ENCODE results near the gene USP17L25. TPM values are rescaled to one million over a fixed set of nuclear protein-coding genes. Genes with fewer than 3 reads are reported as not detected.
"Not testable (repeated sequence)": the region's sequence is repeated elsewhere in the genome, so short reads cannot be mapped to it uniquely, and the experiment has no call there.

Gene USP17L25
- total and polyA plus RNA-seq, 2 of the 8 experiments (the other 6 are each of a cell fraction or from before 2014, with no cell fraction given): not detected

DNA sequence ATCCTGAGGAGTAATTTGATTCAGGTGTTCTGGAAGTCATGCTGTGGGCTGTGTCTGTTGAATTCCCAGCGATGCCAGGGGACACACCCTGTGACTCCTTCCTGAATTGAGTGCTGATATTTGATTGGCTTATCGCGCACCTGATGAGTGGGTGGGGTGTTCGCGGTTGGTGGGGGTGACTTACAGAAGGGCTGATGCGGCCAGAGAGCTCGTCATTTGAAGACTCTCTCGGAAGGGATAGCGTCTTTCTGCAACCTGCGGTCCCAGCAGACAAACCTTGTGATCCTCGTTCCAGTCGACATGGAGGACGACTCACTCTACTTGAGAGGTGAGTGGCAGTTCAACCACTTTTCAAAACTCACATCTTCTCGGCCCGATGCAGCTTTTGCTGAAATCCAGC is 9.4 kb downstream of the USP17L25 start, which contains the start of gene USP17L5:
USP17L5 (plus strand) TSS at position 301 of the 400 bp plus-strand sequence; CDS start at position 301, 0 bp downstream.
- H3K4ac ChIP-seq (replicated peaks; ENCODE audit: insufficient read length, low read depth, low read length); H4K8ac ChIP-seq (ENCODE audit: extremely low read depth, insufficient read depth, low read length); H2AK5ac ChIP-seq (ENCODE audit: low read depth, low read length); FAIRE-seq; H3K56ac ChIP-seq (replicated peaks; ENCODE audit: insufficient read length, low read depth, low read length); POLR2A ChIA-PET (ENCODE audit: partially characterized antibody); H3K4me1 ChIP-seq (replicated peaks in 1 of 4; ENCODE audit: control insufficient read depth in 3 of 4, insufficient read depth in 4 of 4, low read length in 3 of 4); H3K27ac ChIP-seq (ENCODE audit: low read depth, low read length); H3K9ac ChIP-seq (replicated peaks in 1 of 4; ENCODE audit: extremely low read depth in 1 of 4, low read depth in 3 of 4, low read length in 3 of 4); H3K27me3 ChIP-seq (replicated peaks in 1 of 4; ENCODE audit: control insufficient read depth in 3 of 4, extremely low read depth in 1 of 4, insufficient read depth in 3 of 4, low read length in 3 of 4); CTCF ChIA-PET (ENCODE audit: partially characterized antibody); H3K36me3 ChIP-seq (ENCODE audit: control insufficient read depth in 2 of 4, insufficient read depth in 4 of 4, low read length in 3 of 4); H4K20me1 ChIP-seq (replicated peaks in 1 of 2; ENCODE audit: control insufficient read depth in 1 of 2, insufficient read depth in 2 of 2, low read length in 2 of 2); H4K91ac ChIP-seq (replicated peaks; ENCODE audit: insufficient read length, low read length); H2BK20ac ChIP-seq (ENCODE audit: low read length); H3K79me2 ChIP-seq (ENCODE audit: control insufficient read depth in 1 of 2, insufficient read depth in 2 of 2, low read length in 2 of 2); H3K9me3 ChIP-seq (ENCODE audit: insufficient read depth in 2 of 2, low read depth in 1 of 2, low read length in 1 of 2); H2BK120ac ChIP-seq (replicated peaks; ENCODE audit: low read depth, low read length); H2BK12ac ChIP-seq (ENCODE audit: low read depth, low read length); H4K5ac ChIP-seq (ENCODE audit: insufficient read length, low read depth, low read length); H2AFZ ChIP-seq (ENCODE audit: low read length); H3K79me1 ChIP-seq (ENCODE audit: low read depth, low read length); H3K4me3 ChIP-seq (ENCODE audit: extremely low read depth in 1 of 4, insufficient read depth in 2 of 4, low read depth in 3 of 4, low read length in 4 of 4); H3K4me2 ChIP-seq (ENCODE audit: insufficient read depth in 1 of 2, low read depth in 2 of 2, low read length in 2 of 2); H3K14ac ChIP-seq (ENCODE audit: insufficient read length); H3K18ac ChIP-seq (ENCODE audit: extremely low read depth, low read length); DNase-seq (ENCODE audit: low read depth in 1 of 2, low spot score in 2 of 2); H3K23ac ChIP-seq (ENCODE audit: insufficient read length); H2BK5ac ChIP-seq (ENCODE audit: low read depth, low read length); H2BK15ac ChIP-seq (ENCODE audit: low read length); H3K23me2 ChIP-seq (ENCODE audit: low read depth, low read length): not testable (repeated sequence)
- no CpG with 5 or more reads among the region's 15 CpGs for WGBS, 2 experiments (ENCODE audit: extremely low coverage in 1 of 2, insufficient coverage in 1 of 2, insufficient read length in 1 of 2, insufficient replicate concordance in 2 of 2, low coverage in 1 of 2, low lambda C conversion rate in 2 of 2, missing lambda C conversion rate in 1 of 2)

DNA sequence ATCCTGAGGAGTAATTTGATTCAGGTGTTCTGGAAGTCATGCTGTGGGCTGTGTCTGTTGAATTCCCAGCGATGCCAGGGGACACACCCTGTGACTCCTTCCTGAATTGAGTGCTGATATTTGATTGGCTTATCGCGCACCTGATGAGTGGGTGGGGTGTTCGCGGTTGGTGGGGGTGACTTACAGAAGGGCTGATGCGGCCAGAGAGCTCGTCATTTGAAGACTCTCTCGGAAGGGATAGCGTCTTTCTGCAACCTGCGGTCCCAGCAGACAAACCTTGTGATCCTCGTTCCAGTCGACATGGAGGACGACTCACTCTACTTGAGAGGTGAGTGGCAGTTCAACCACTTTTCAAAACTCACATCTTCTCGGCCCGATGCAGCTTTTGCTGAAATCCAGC is 14.1 kb downstream of the USP17L25 start, which contains the start of gene USP17L27:
USP17L27 (plus strand) TSS at position 301 of the 400 bp plus-strand sequence; CDS start at position 301, 0 bp downstream.
- not testable (repeated sequence) for H3K4me1 ChIP-seq (replicated peaks in 1 of 4; ENCODE audit: control insufficient read depth in 3 of 4, insufficient read depth in 4 of 4, low read length in 3 of 4)

More for the DNA sequence above, 14.1 kb downstream of the USP17L25 start, which contains the start of gene USP17L27:
- no CpG with 5 or more reads among the region's 15 CpGs for WGBS, 2 experiments (ENCODE audit: extremely low coverage in 1 of 2, insufficient coverage in 1 of 2, insufficient read length in 1 of 2, insufficient replicate concordance in 2 of 2, low coverage in 1 of 2, low lambda C conversion rate in 2 of 2, missing lambda C conversion rate in 1 of 2)
- H2BK12ac ChIP-seq (ENCODE audit: low read depth, low read length); H3K79me2 ChIP-seq (ENCODE audit: control insufficient read depth in 1 of 2, insufficient read depth in 2 of 2, low read length in 2 of 2); H3K56ac ChIP-seq (replicated peaks; ENCODE audit: insufficient read length, low read depth, low read length); H2BK5ac ChIP-seq (ENCODE audit: low read depth, low read length); POLR2A ChIA-PET (ENCODE audit: partially characterized antibody); DNase-seq (ENCODE audit: low read depth in 1 of 2, low spot score in 2 of 2); H3K27ac ChIP-seq (ENCODE audit: low read depth, low read length); H2AFZ ChIP-seq (ENCODE audit: low read length); H3K36me3 ChIP-seq (ENCODE audit: control insufficient read depth in 2 of 4, insufficient read depth in 4 of 4, low read length in 3 of 4); H2BK120ac ChIP-seq (replicated peaks; ENCODE audit: low read depth, low read length); H4K8ac ChIP-seq (ENCODE audit: extremely low read depth, insufficient read depth, low read length); H3K23ac ChIP-seq (ENCODE audit: insufficient read length); H4K20me1 ChIP-seq (replicated peaks in 1 of 2; ENCODE audit: control insufficient read depth in 1 of 2, insufficient read depth in 2 of 2, low read length in 2 of 2); H3K4ac ChIP-seq (replicated peaks; ENCODE audit: insufficient read length, low read depth, low read length); H4K91ac ChIP-seq (replicated peaks; ENCODE audit: insufficient read length, low read length); H3K4me2 ChIP-seq (ENCODE audit: insufficient read depth in 1 of 2, low read depth in 2 of 2, low read length in 2 of 2); H3K23me2 ChIP-seq (ENCODE audit: low read depth, low read length); H4K5ac ChIP-seq (ENCODE audit: insufficient read length, low read depth, low read length); FAIRE-seq; CTCF ChIA-PET (ENCODE audit: partially characterized antibody); H3K79me1 ChIP-seq (ENCODE audit: low read depth, low read length); H3K27me3 ChIP-seq (replicated peaks in 1 of 4; ENCODE audit: control insufficient read depth in 3 of 4, extremely low read depth in 1 of 4, insufficient read depth in 3 of 4, low read length in 3 of 4); H2BK20ac ChIP-seq (ENCODE audit: low read length); H3K9me3 ChIP-seq (ENCODE audit: insufficient read depth in 2 of 2, low read depth in 1 of 2, low read length in 1 of 2); H3K14ac ChIP-seq (ENCODE audit: insufficient read length); H3K4me3 ChIP-seq (ENCODE audit: extremely low read depth in 1 of 4, insufficient read depth in 2 of 4, low read depth in 3 of 4, low read length in 4 of 4); H2BK15ac ChIP-seq (ENCODE audit: low read length); H3K18ac ChIP-seq (ENCODE audit: extremely low read depth, low read length); H3K9ac ChIP-seq (replicated peaks in 1 of 4; ENCODE audit: extremely low read depth in 1 of 4, low read depth in 3 of 4, low read length in 3 of 4); H2AK5ac ChIP-seq (ENCODE audit: low read depth, low read length): not testable (repeated sequence)

Measured in H1 (cell line).